K562 (cell line): ENCODE measurements around the gene C1QL2. TPM values are rescaled to one million over a fixed set of nuclear protein-coding genes. Genes with fewer than 3 reads are reported as not detected.

Experiments used
- ATAC-seq: fragments of 200-7000 bp; cut with Tn5 transposase; 3 replicates; pipeline ENCODE4 v1.9.1; 2020; ENCODE audit warnings: moderate library complexity
- BruUV-seq: library from RNA; stranded (reverse); fragments of 400-500 nt; replicated peaks from 2 replicates; lab custom pipeline; 2021; lab: Mats Ljungman, UMichigan
- CTCF ChIA-PET: fragments of 300-600 bp; formaldehyde crosslinking; extraction: SDS; loops from one replicate; lab custom pipeline; 2021; ENCODE audit warnings: low intra/inter-chr PET ratio; lab: Yijun Ruan, JAX
- POLR2A ChIA-PET: fragments of 300-600, 350-650 bp; sonication (Branson Sonifier 250); formaldehyde crosslinking; extraction: SDS; loops from one replicate; lab custom pipeline; 2021; ENCODE audit warnings: antibody characterized with exemption, inconsistent platforms; lab: Yijun Ruan, JAX
- DNase-seq, 4 experiments: peaks; one replicate each; pipeline versions ENCODE4 v3.0.0 to v3.0.0-alpha.2; 2011 to 2018; ENCODE audit warnings: low spot score in 3 of 4, mixed read lengths in 3 of 4; ENCODE audit errors: extremely low read depth in 1 of 4
- FAIRE-seq: peaks from 2 replicates; lab custom pipeline; 2011; peaks lifted over from hg19 to GRCh38; lab: Jason Lieb, UNC
- H2AFZ ChIP-seq: 2 replicates; pipeline ENCODE4 v1.6.0; 2011; ENCODE audit warnings: low read depth, low read length, control low read depth, inconsistent platforms
- H3K27ac ChIP-seq: fragments of 200-600 bp; 3 replicates; pipeline ENCODE4 v1.8.0; 2011; ENCODE audit warnings: low read depth, mild to moderate bottlenecking, control low read depth, inconsistent platforms, low read length, moderate library complexity, mixed read lengths; ENCODE audit errors: extremely low read depth
- H3K27me3 ChIP-seq, 2 experiments: fragments of 300-600 bp in 1 of 2; 2 replicates in 1 of 2; 3 replicates in 1 of 2; pipeline versions ENCODE4 v1.6.0 to v1.8.0; 2011; ENCODE audit warnings: inconsistent platforms in 2 of 2, low read length in 2 of 2, mild to moderate bottlenecking in 1 of 2, mixed read lengths in 1 of 2, moderate library complexity in 1 of 2; ENCODE audit not compliant: control insufficient read depth in 2 of 2, insufficient read depth in 2 of 2
- H3K36me3 ChIP-seq: fragments of 300-600 bp; 3 replicates; pipeline ENCODE4 v1.8.0; 2011; ENCODE audit warnings: mild to moderate bottlenecking, low read length, inconsistent platforms; ENCODE audit not compliant: control insufficient read depth, insufficient read depth
- H3K4me1 ChIP-seq, 2 experiments: fragments of 200-600 bp in 1 of 2; replicated peaks in 1 of 2; 2 replicates in 1 of 2; 3 replicates in 1 of 2; pipeline versions ENCODE4 v1.5.1 to v1.8.0; 2011; ENCODE audit warnings: inconsistent platforms in 2 of 2, low read length in 2 of 2, mild to moderate bottlenecking in 1 of 2, mixed read lengths in 1 of 2, moderate library complexity in 1 of 2; ENCODE audit not compliant: control insufficient read depth in 2 of 2, insufficient read depth in 2 of 2
- H3K4me2 ChIP-seq: 2 replicates; pipeline ENCODE4 v1.6.1; 2011; ENCODE audit warnings: low read length, control low read depth, inconsistent platforms, mixed read lengths; ENCODE audit not compliant: insufficient read depth
- H3K4me3 ChIP-seq: fragments of 200-600 bp; sonication (generic), shearing (Covaris generic); 2 replicates; pipeline ENCODE4 v1.5.1; 2016; ENCODE audit warnings: control low read depth, inconsistent platforms
- H3K79me2 ChIP-seq: fragments of 200-600 bp; 3 replicates; pipeline ENCODE4 v1.8.0; 2011; ENCODE audit warnings: low read length, inconsistent platforms; ENCODE audit not compliant: control insufficient read depth, insufficient read depth
- H3K9ac ChIP-seq, 2 experiments: 2 replicates each; pipeline versions ENCODE4 v1.6.0 to v1.6.1; 2011; ENCODE audit warnings: low read depth in 2 of 2, low read length in 2 of 2, control low read depth in 1 of 2, inconsistent platforms in 1 of 2, mild to moderate bottlenecking in 1 of 2, mixed read lengths in 1 of 2; ENCODE audit not compliant: insufficient read depth in 1 of 2
- H3K9me1 ChIP-seq: one replicate; pipeline ENCODE4 v1.6.0; 2011; ENCODE audit warnings: inconsistent platforms, mild to moderate bottlenecking, low read length, moderate library complexity; ENCODE audit not compliant: control insufficient read depth, insufficient read depth
- H3K9me3 ChIP-seq: replicated peaks from 2 replicates; pipeline ENCODE4 v1.5.1; 2011; ENCODE audit warnings: low read depth, low read length, inconsistent platforms; ENCODE audit not compliant: control insufficient read depth, insufficient read depth
- H4K20me1 ChIP-seq: replicated peaks from 2 replicates; pipeline ENCODE4 v1.6.1; 2011; ENCODE audit warnings: low read length, inconsistent platforms, mixed read lengths; ENCODE audit not compliant: control insufficient read depth, insufficient read depth
- NR4A1 ChIP-seq, 2 experiments: fragments of 250-450 bp in 1 of 2; fragments of 450-650 bp in 1 of 2; sonication (Bioruptor Pico) in 1 of 2; IDR thresholded peaks; 2 replicates each; pipeline versions ENCODE4 v1.4.0 to v1.6.1; 2016 to 2020; ENCODE audit warnings: mild to moderate bottlenecking in 2 of 2, missing compliant biosample characterization in 1 of 2, missing genetic modification characterization in 1 of 2, moderate library complexity in 1 of 2
- WGBS: fragments of 100-300 bp; shearing (Covaris generic); methylation state at CpG from one replicate; pipeline ENCODE4 v1.1.6; 2016; ENCODE audit warnings: low coverage, mixed read lengths; ENCODE audit not compliant: insufficient coverage; ENCODE audit errors: missing lambda C conversion rate; 5-methylcytosine and 5-hydroxymethylcytosine counted together
- in situ Hi-C: fragments of 300-500 bp; cut with MboI; formaldehyde crosslinking; loops from 4 replicates; pipeline ENCODE4 v1.15.0; 2018; ENCODE audit warnings: inconsistent platforms, mixed read lengths
- intact Hi-C: fragments of 100-400 bp; cut with micrococcal nuclease; formaldehyde crosslinking; loops from 2 replicates; pipeline ENCODE4 v1.14.2; 2022
- polyA plus RNA-seq, 8 experiments: library from polyadenylated mRNA; depleted of rRNA in 4 of 8; stranded (reverse) in 5 of 8; unstranded in 3 of 8; fragments of >200 nt; fragmentation: Nextera tagmentation in 2 of 8; fragmentation: Illumina TruSeq in 1 of 8; extraction: Ambion mirVana in 2 of 8; extraction: Trizol in 1 of 8; gene quantifications; 2 replicates each; pipeline versions ENCODE4 v1.2.1 to v1.2.3, GENCODE V29; 2011 to 2014; ENCODE audit warnings: inconsistent platforms in 1 of 8, missing spikeins in 1 of 8
- total RNA-seq, 7 experiments: library from RNA; depleted of rRNA in 6 of 7; stranded (reverse); fragments of >200 nt in 6 of 7; fragmentation: Illumina TruSeq in 2 of 7; extraction: Trizol in 2 of 7; gene quantifications; 2 replicates each; pipeline versions ENCODE4 v1.2.1 to v1.2.3, GENCODE V29; 2011 to 2021; ENCODE audit warnings: low replicate concordance in 1 of 7
- TF ChIP-seq, protein P1 (sequence below): sonication (generic); formaldehyde crosslinking; IDR thresholded peaks from 2 replicates; pipeline ENCODE4 v1.8.0; 2022; ENCODE audit warnings: mild to moderate bottlenecking, missing genetic modification reagents

Gene C1QL2
- total and polyA plus RNA-seq, 9 of the 15 experiments (the other 6 are each of a cell fraction or from before 2014, with no cell fraction given) = not detected

DNA sequence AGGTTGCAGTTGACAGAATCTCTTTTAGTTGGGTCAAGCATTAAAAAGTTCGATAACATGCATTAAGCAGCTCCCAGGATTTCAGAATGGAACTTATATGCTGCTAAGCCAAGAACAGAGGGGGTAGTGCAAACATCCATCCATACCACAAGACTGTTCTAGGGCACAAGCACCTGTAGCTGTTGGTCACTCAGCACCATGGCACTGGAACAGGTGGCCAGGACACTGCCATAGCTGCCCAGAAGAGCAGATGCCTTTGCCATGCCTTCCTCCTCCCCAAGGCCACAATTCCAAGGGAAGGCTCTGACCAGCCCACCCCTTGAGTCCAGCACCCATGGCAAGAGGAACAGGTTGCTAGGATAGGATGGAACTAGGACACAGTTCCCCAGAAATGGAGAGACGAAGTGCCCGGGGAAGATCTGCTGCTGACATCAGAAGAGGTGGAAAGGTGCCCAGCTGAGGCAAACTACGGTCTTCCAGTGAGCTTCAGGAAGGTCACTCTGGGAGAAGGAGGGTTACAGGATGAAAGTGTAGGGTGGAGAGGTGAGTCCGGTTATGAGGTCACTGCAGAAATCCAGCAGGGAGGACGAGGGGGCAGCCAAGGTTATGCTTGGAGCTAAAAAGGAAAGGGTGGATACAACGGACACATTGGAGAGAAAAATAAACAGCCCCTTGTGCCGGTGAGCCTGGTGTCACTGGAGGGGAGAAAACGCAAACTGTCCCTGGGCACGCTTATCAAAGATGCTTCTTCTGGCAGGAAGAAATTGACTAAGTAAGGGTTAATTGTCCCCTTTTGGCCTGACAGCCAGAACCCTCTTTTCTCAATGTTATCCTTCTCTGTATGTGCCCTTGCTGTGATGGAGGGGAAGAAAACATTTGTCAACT is 41.9 kb downstream of the C1QL2 start:
- no peak overlapping the region for H2AFZ ChIP-seq
- ATAC-seq = no peak
- peaks cover 3% of the 10 kb centered on the region; the same call in 1 of the 2 replicates for H4K20me1 ChIP-seq
- intact Hi-C loops (no loop called here), in situ Hi-C loops (no loop called here)
- H3K79me2 ChIP-seq = no peaks in the 10 kb centered on the region
- ChIA-PET POLR2A (no interaction called here), CTCF (no interaction called here)
- H3K9ac ChIP-seq = no peak overlapping the region
- 0% methylated on average over 10 of the region's 10 CpGs for WGBS
- peaks cover 0 to 29% of the 10 kb centered on the region in 2 experiments; a peak in 3 of 5 replicates for H3K27me3 ChIP-seq
- no peaks in the 10 kb centered on the region for H3K4me1 ChIP-seq
- no peak overlapping the region for H3K27ac ChIP-seq
- no peak overlapping the region for H3K4me3 ChIP-seq
- H3K4me2 ChIP-seq = no peak overlapping the region
- TF ChIP-seq, protein P1, sequence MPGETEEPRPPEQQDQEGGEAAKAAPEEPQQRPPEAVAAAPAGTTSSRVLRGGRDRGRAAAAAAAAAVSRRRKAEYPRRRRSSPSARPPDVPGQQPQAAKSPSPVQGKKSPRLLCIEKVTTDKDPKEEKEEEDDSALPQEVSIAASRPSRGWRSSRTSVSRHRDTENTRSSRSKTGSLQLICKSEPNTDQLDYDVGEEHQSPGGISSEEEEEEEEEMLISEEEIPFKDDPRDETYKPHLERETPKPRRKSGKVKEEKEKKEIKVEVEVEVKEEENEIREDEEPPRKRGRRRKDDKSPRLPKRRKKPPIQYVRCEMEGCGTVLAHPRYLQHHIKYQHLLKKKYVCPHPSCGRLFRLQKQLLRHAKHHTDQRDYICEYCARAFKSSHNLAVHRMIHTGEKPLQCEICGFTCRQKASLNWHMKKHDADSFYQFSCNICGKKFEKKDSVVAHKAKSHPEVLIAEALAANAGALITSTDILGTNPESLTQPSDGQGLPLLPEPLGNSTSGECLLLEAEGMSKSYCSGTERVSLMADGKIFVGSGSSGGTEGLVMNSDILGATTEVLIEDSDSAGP (CRISPR knock-in tag) = no peak
- no peak for TF ChIP-seq NR4A1 (CRISPR knock-in tag; IDR thresholded peaks at IDR 0.05)
- no peak for TF ChIP-seq NR4A1 (tag; IDR thresholded peaks at IDR 0.05)
- H3K36me3 ChIP-seq = no peaks in the 10 kb centered on the region
- DNase-seq = no peak
- FAIRE-seq = no peak
- no peaks in the 10 kb centered on the region for H3K9me1 ChIP-seq
- BruUV-seq = no TSS peak
- no peaks in the 10 kb centered on the region for H3K9me3 ChIP-seq
